Adipocyte (in vitro differentiated cells): ENCODE results near the gene POM121C.
"Not testable (repeated sequence)": the region's sequence is repeated elsewhere in the genome, so short reads cannot be mapped to it uniquely, and the experiment has no call there.

Source experiments
- DNase-seq: peaks from one replicate; pipeline ENCODE4 v3.0.0-alpha.2; 2015; ENCODE audit warnings: low read depth
- H3K27me3 ChIP-seq: replicated peaks from 2 replicates; pipeline ENCODE4 v1.7.0; 2013; ENCODE audit warnings: mild to moderate bottlenecking, low read length, moderate library complexity; ENCODE audit not compliant: control insufficient read depth, insufficient read depth
- H3K36me3 ChIP-seq: 2 replicates; pipeline ENCODE4 v1.7.0; 2013; ENCODE audit warnings: low read length, mild to moderate bottlenecking, moderate library complexity; ENCODE audit not compliant: control insufficient read depth, insufficient read depth, severe bottlenecking
- H3K4me1 ChIP-seq: 2 replicates; pipeline ENCODE4 v1.7.0; 2013; ENCODE audit warnings: mild to moderate bottlenecking, low read length, moderate library complexity; ENCODE audit not compliant: control insufficient read depth, insufficient read depth
- H3K4me3 ChIP-seq: 2 replicates; pipeline ENCODE4 v1.7.0; 2013; ENCODE audit warnings: mild to moderate bottlenecking, low read length, moderate library complexity
- H3K9ac ChIP-seq: 2 replicates; pipeline ENCODE4 v1.7.0; 2013; ENCODE audit warnings: mild to moderate bottlenecking, low read length, moderate library complexity
- H3K9me3 ChIP-seq: 2 replicates; pipeline ENCODE4 v1.7.0; 2013; ENCODE audit warnings: mild to moderate bottlenecking, low read length, moderate library complexity; ENCODE audit not compliant: control insufficient read depth

POM121C gene

DNA sequence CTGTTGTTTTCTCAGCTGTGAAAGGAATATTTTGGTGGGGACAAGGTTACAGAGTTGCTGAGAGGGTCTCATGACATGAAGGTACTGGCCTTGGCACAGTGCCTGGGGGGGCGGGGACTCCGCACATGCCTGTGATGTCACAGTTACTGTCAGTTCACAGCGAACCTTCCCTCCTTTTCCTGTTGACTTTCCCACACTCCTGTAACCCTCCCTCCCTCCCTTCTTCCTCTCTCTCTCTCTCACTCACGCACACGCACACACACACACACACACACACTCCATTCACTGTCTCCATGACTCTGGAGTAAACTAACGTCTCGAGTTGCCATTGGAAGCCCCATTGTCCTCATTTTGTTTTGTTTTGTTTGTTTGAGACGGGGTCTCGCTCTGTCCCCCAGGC, 118.8 kb downstream of the POM121C start:
- not testable (repeated sequence) for H3K9ac ChIP-seq, DNase-seq, H3K36me3 ChIP-seq, H3K4me3 ChIP-seq, H3K9me3 ChIP-seq, H3K27me3 ChIP-seq, H3K4me1 ChIP-seq
